ENCODE results near the gene STAT5A. TPM values are rescaled to one million over a fixed set of nuclear protein-coding genes. Genes with fewer than 3 reads are reported as not detected.

STAT5A gene
- total RNA-seq, 2 donors from 2014 or later, result 3.5 to 4.8 TPM

DNA sequence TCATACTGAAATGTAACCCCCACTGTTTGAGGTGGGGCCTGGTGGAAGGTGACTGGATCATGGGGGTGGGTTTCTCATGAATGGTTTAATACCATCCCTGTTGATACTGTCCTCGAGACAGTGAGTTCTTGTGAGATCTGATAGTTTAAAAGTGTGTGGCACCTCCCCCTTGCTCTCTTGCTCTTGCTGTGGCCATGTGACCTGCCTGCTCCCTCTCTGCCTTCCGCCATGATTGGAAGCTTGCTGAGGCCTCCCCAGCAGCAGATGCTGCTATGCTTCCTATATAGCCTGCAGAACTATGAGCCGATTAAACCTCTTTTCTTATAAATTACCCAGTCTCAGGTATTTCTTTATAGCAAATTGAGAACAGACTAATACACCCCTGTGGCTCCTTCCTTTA lies 59.3 kb downstream of the STAT5A start:
- Histone ChIP-seq H3K4me1 (ENCODE audit: control insufficient read depth, insufficient read depth, low read length) (no peaks in the 10 kb centered on the region), H3K36me3 (ENCODE audit: control insufficient read depth, insufficient read depth, low read length) (no peaks in the 10 kb centered on the region), H3K9me3 (ENCODE audit: control insufficient read depth, low read length) (no peaks in the 10 kb centered on the region), H3K4me3 (ENCODE audit: low read length) (no peak overlapping the region), H3K27ac (ENCODE audit: low read depth, low read length) (no peak overlapping the region), H3K9ac (ENCODE audit: extremely low read depth, low read length, poor library complexity, severe bottlenecking) (no peak overlapping the region), H3K27me3 (ENCODE audit: control insufficient read depth, insufficient read depth, low read length, poor library complexity, severe bottlenecking) (peaks cover 12% of the 10 kb centered on the region)
- DNase-seq, result no peak
- Mint-ChIP-seq H3K9me3 (no peaks in the 10 kb centered on the region), H3K4me1 (no peaks in the 10 kb centered on the region), H3K27me3 (ENCODE audit: insufficient read depth) (peaks cover 20% of the 10 kb centered on the region), H3K4me3 (no peak overlapping the region), H3K36me3 (ENCODE audit: low read depth) (peaks cover 24% of the 10 kb centered on the region), H3K27ac (peak overlapping the region; percentile 11)
- TF ChIP-seq, protein P1, sequence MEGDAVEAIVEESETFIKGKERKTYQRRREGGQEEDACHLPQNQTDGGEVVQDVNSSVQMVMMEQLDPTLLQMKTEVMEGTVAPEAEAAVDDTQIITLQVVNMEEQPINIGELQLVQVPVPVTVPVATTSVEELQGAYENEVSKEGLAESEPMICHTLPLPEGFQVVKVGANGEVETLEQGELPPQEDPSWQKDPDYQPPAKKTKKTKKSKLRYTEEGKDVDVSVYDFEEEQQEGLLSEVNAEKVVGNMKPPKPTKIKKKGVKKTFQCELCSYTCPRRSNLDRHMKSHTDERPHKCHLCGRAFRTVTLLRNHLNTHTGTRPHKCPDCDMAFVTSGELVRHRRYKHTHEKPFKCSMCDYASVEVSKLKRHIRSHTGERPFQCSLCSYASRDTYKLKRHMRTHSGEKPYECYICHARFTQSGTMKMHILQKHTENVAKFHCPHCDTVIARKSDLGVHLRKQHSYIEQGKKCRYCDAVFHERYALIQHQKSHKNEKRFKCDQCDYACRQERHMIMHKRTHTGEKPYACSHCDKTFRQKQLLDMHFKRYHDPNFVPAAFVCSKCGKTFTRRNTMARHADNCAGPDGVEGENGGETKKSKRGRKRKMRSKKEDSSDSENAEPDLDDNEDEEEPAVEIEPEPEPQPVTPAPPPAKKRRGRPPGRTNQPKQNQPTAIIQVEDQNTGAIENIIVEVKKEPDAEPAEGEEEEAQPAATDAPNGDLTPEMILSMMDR (conservative IDR thresholded peaks at IDR 0.05), result no peak
- 83 to 96% methylated on average over 3 of the region's 3 CpGs for WGBS, 2 experiments (ENCODE audit: insufficient coverage in 1 of 2, insufficient read length in 1 of 2)

DNA sequence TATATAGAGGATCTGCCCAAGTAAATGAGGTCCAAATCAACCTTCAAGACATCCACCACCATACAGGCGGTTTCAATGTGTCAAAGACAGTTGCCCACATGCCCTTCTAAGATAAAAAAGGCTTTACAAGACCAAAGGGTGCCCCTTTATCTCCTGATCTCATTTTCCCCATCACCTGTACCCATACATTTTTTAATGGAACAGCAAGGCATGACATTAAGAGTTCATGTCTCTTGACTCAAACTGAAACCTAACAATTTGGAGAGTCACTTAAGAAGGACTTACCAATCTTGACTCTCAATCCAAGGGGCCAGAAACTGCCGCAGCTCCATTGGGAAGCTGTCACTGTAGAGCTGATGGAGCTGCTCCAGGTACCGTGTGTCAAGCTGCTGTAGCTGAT lies 59.8 kb downstream of the STAT5A start:
- TF ChIP-seq, protein P1 (conservative IDR thresholded peaks at IDR 0.05), result no peak
- no peak overlapping the region for H3K4me3 ChIP-seq (ENCODE audit: low read length)
- Mint-ChIP-seq H3K27me3 (ENCODE audit: insufficient read depth) (peaks cover 24% of the 10 kb centered on the region), H3K36me3 (ENCODE audit: low read depth) (peaks cover 21% of the 10 kb centered on the region), H3K4me1 (no peaks in the 10 kb centered on the region), H3K9me3 (no peaks in the 10 kb centered on the region), H3K27ac (no peak overlapping the region), H3K4me3 (no peak overlapping the region)
- no peaks in the 10 kb centered on the region for H3K36me3 ChIP-seq (ENCODE audit: control insufficient read depth, insufficient read depth, low read length)
- H3K27ac ChIP-seq (ENCODE audit: low read depth, low read length), result no peak overlapping the region
- H3K27me3 ChIP-seq (ENCODE audit: control insufficient read depth, insufficient read depth, low read length, poor library complexity, severe bottlenecking), result peaks cover 13% of the 10 kb centered on the region
- no peaks in the 10 kb centered on the region for H3K4me1 ChIP-seq (ENCODE audit: control insufficient read depth, insufficient read depth, low read length)
- no peak overlapping the region for H3K9ac ChIP-seq (ENCODE audit: extremely low read depth, low read length, poor library complexity, severe bottlenecking)
- DNase-seq, result no peak
- H3K9me3 ChIP-seq (ENCODE audit: control insufficient read depth, low read length), result no peaks in the 10 kb centered on the region
- WGBS, 2 experiments (ENCODE audit: insufficient coverage in 1 of 2, insufficient read length in 1 of 2), result 94 to 100% methylated on average over 2 to 3 of the region's 3 CpGs

DNA sequence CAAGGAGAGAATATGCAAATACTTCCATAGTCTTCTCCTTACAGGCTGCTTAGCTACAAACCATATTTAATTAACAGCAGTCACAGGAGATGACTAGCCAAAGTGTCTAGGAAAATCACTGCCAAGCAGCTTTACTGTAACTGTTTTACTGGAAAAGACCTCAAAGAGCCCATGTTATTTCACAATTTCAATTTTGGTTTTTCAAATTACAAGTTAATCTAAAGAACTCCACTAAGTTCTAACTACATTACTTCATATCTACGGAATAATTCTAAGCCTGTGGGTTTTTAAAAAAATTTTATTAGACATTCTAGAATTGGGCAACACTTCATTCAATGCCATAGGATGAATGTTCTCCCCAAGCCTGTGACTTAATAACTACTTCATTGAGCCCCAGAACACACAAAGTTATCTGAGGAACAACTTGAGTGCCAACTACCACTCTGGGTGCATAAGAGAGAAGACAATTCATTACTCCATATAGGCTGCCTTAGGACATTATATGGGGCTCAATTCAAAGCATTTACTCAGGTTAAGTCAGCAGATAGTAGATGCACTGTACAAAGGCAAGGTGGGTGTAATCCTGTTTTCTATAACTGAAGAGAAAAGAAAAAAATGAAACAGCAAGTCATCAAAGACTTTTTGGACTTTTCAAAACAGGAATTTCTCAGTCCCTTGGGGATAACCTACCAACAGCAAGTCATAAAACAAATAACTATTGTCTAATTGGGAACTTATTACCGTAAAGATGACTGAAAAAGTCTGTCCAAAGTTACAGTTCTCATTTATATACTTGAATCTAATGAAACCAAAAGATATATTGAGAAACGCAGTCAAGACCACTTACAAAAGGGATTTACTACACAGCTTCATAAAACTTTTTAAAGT lies 66.9 kb downstream of the STAT5A start:
- no peak for DNase-seq
- H3K27me3 Mint-ChIP-seq (ENCODE audit: insufficient read depth), result peaks cover 75% of the 10 kb centered on the region

More for the DNA sequence above, 66.9 kb downstream of the STAT5A start:
- no peak overlapping the region for H3K4me3 Mint-ChIP-seq
- Histone ChIP-seq H3K27me3 (ENCODE audit: control insufficient read depth, insufficient read depth, low read length, poor library complexity, severe bottlenecking) (peaks cover 74% of the 10 kb centered on the region), H3K9me3 (ENCODE audit: control insufficient read depth, low read length) (peaks cover 1% of the 10 kb centered on the region), H3K4me1 (ENCODE audit: control insufficient read depth, insufficient read depth, low read length) (no peaks in the 10 kb centered on the region), H3K27ac (ENCODE audit: low read depth, low read length) (no peak overlapping the region), H3K4me3 (ENCODE audit: low read length) (no peak overlapping the region), H3K36me3 (ENCODE audit: control insufficient read depth, insufficient read depth, low read length) (no peaks in the 10 kb centered on the region), H3K9ac (ENCODE audit: extremely low read depth, low read length, poor library complexity, severe bottlenecking) (no peak overlapping the region)
- TF ChIP-seq, protein P1 (conservative IDR thresholded peaks at IDR 0.05), result no peak
- no peak overlapping the region for H3K27ac Mint-ChIP-seq
- no peaks in the 10 kb centered on the region for H3K36me3 Mint-ChIP-seq (ENCODE audit: low read depth)
- no peaks in the 10 kb centered on the region for H3K9me3 Mint-ChIP-seq
- 92 to 97% methylated on average over 2 to 3 of the region's 3 CpGs for WGBS, 2 experiments (ENCODE audit: insufficient coverage in 1 of 2, insufficient read length in 1 of 2)
- H3K4me1 Mint-ChIP-seq, result peaks cover 3% of the 10 kb centered on the region

Data from endodermal cell (in vitro differentiated cells).